MCF 10A (cell line): ENCODE measurements around the gene RPL38. TPM values are rescaled to one million over a fixed set of nuclear protein-coding genes. Genes with fewer than 3 reads are reported as not detected.

Experiments
- BruUV-seq: library from RNA; stranded (reverse); fragments of 400-500 nt; replicated peaks from 2 replicates; lab custom pipeline; 2021; lab: Mats Ljungman, UMichigan
- CTCF ChIA-PET: fragments of 300-600 bp; sonication (Branson Sonifier 250); formaldehyde crosslinking; extraction: SDS; loops from one replicate; lab custom pipeline; 2021; ENCODE audit warnings: antibody characterized with exemption, inconsistent platforms; lab: Yijun Ruan, JAX
- POLR2A ChIA-PET: fragments of 300-600, 350-650 bp; sonication (Branson Sonifier 250); formaldehyde crosslinking; extraction: SDS; loops from one replicate; lab custom pipeline; 2020; ENCODE audit warnings: antibody characterized with exemption, inconsistent platforms; lab: Yijun Ruan, JAX
- DNase-seq: peaks from one replicate; pipeline ENCODE4 v3.0.0-alpha.2; 2018; ENCODE audit not compliant: unreplicated experiment
- H3K27ac Mint-ChIP-seq: one replicate; pipeline ENCODE4 v1.8.0; 2022; ENCODE audit warnings: mild to moderate bottlenecking, low read depth, mixed read lengths; ENCODE audit not compliant: unreplicated experiment
- H3K27me3 Mint-ChIP-seq: one replicate; pipeline ENCODE4 v1.8.0; 2022; ENCODE audit warnings: mixed read lengths; ENCODE audit not compliant: insufficient read depth, unreplicated experiment
- H3K36me3 Mint-ChIP-seq: one replicate; pipeline ENCODE4 v1.8.0; 2022; ENCODE audit warnings: mild to moderate bottlenecking, moderate library complexity, mixed read lengths; ENCODE audit not compliant: insufficient read depth, unreplicated experiment
- H3K4me1 Mint-ChIP-seq: one replicate; pipeline ENCODE4 v1.8.0; 2022; ENCODE audit warnings: mixed read lengths; ENCODE audit not compliant: insufficient read depth, unreplicated experiment
- H3K4me3 Mint-ChIP-seq: one replicate; pipeline ENCODE4 v1.8.0; 2022; ENCODE audit warnings: mild to moderate bottlenecking, moderate library complexity, mixed read lengths; ENCODE audit not compliant: unreplicated experiment
- H3K9me3 Mint-ChIP-seq: one replicate; pipeline ENCODE4 v1.8.0; 2022; ENCODE audit warnings: mixed read lengths; ENCODE audit not compliant: unreplicated experiment
- CTCF ChIP-seq: fragments of 200-600 bp; IDR thresholded peaks from one replicate; pipeline ENCODE4 v1.8.0; 2022; ENCODE audit warnings: antibody characterized with exemption, mild to moderate bottlenecking; ENCODE audit not compliant: unreplicated experiment
- intact Hi-C: fragments of 100-400 bp; cut with micrococcal nuclease; formaldehyde crosslinking; loops from 2 replicates; pipeline ENCODE4 v1.14.1; 2022
- total RNA-seq: library from RNA; stranded (reverse); gene quantifications from 2 replicates; pipeline ENCODE4 v1.2.3, GENCODE V29; 2022

Gene RPL38
- total RNA-seq, 1 experiment from 2014 or later: 1,197 TPM

- ChIA-PET CTCF (no interaction called here), POLR2A (no interaction called here)
- BruUV-seq: no TSS peak
- intact Hi-C loops: no loop called here
- no peak for TF ChIP-seq CTCF
- H3K9me3 Mint-ChIP-seq: no peaks in the 10 kb centered on the region
- DNase-seq: no peak
- H3K4me1 Mint-ChIP-seq: no peaks in the 10 kb centered on the region
- H3K27ac Mint-ChIP-seq: no peak overlapping the region
- no peaks in the 10 kb centered on the region for H3K36me3 Mint-ChIP-seq
- peaks cover 43% of the 10 kb centered on the region for H3K27me3 Mint-ChIP-seq
- H3K4me3 Mint-ChIP-seq: no peak overlapping the region
Observed at GRCh38 chr17:74224959-74225725, 21.7 kb downstream of the RPL38 start.

- TF ChIP-seq CTCF: no peak
- ChIA-PET POLR2A (no interaction called here), CTCF (interaction anchor here (0.6 kb wide), 2 partner anchors 21 to 269 kb away, joined by 3 to 4 read pairs; no protein-coding TSS in a partner anchor)
- no peak for DNase-seq
- intact Hi-C loops: no loop called here
- BruUV-seq: no TSS peak
- Mint-ChIP-seq H3K4me1 (no peaks in the 10 kb centered on the region), H3K27me3 (peaks cover 43% of the 10 kb centered on the region), H3K36me3 (no peaks in the 10 kb centered on the region), H3K27ac (no peak overlapping the region), H3K4me3 (no peak overlapping the region), H3K9me3 (no peaks in the 10 kb centered on the region)
Observed at GRCh38 chr17:74226252-74226651, 22.8 kb downstream of the RPL38 start.

- intact Hi-C loops: no loop called here
- BruUV-seq: no TSS peak
- H3K9me3 Mint-ChIP-seq: no peaks in the 10 kb centered on the region
- no peak overlapping the region for H3K27ac Mint-ChIP-seq
- DNase-seq: no peak
- peaks cover 43% of the 10 kb centered on the region for H3K27me3 Mint-ChIP-seq
- no peak for TF ChIP-seq CTCF
- POLR2A ChIA-PET: no interaction called here
- no peaks in the 10 kb centered on the region for H3K36me3 Mint-ChIP-seq
- no peak overlapping the region for H3K4me3 Mint-ChIP-seq
- CTCF ChIA-PET: no interaction called here
- H3K4me1 Mint-ChIP-seq: no peaks in the 10 kb centered on the region
Observed at GRCh38 chr17:74227271-74228080, 24.0 kb downstream of the RPL38 start.

GRCh38 chr17:74228306-74228978 is 25.0 kb downstream of the RPL38 start:
- intact Hi-C loops: no loop called here
- no peaks in the 10 kb centered on the region for H3K9me3 Mint-ChIP-seq
- H3K27ac Mint-ChIP-seq: no peak overlapping the region
- H3K4me1 Mint-ChIP-seq: no peaks in the 10 kb centered on the region
- no peak for TF ChIP-seq CTCF
- no peaks in the 10 kb centered on the region for H3K36me3 Mint-ChIP-seq
- no peak for DNase-seq
- no peak overlapping the region for H3K4me3 Mint-ChIP-seq
- ChIA-PET CTCF (no interaction called here), POLR2A (no interaction called here)
- no TSS peak for BruUV-seq
- peaks cover 43% of the 10 kb centered on the region for H3K27me3 Mint-ChIP-seq
